NOMO-1 (cell line): ENCODE measurements around the gene ALDH8A1.

Experiments used
- DNase-seq, 2 experiments: peaks; one replicate each; lab custom pipeline; 2025; ENCODE audit not compliant: unreplicated experiment in 2 of 2; lab: John Stamatoyannopoulos, UW

Gene ALDH8A1

GRCh38 chr6:134949927-134950326 lies at the start of gene ALDH8A1:
Gene ALDH8A1 (minus strand): TSS chr6:134950101. CDS start chr6:134950053, 48 bp downstream.
- DNase-seq = no peak

GRCh38 chr6:134999107-134999506 lies 49.2 kb upstream of the ALDH8A1 start:
- DNase-seq = no peak

- no peak for DNase-seq
Observed at GRCh38 chr6:134997133-134997995, 47.5 kb upstream of the ALDH8A1 start.

DNA sequence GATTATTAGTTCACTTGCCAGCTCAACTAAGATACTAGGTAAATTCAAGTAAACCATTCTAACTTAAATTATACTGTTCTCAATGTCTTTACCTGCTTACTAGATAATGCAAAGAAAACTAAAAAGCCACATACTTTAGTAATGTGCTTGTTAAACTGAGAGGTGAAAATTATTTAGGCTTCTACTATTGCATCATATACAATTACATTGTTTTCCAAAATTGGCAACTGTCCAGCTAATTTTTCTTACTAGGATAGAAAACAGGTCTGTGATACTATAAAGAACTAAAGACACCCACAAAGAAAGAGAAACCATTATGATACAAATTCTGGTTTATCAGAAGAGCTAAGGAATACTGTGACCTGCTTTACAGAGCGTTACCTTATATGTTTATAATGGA lies 45.6 kb upstream of the ALDH8A1 start:
- DNase-seq = no peak

- DNase-seq = no peak
Observed at GRCh38 chr6:134994431-134994830, 44.5 kb upstream of the ALDH8A1 start.

DNA sequence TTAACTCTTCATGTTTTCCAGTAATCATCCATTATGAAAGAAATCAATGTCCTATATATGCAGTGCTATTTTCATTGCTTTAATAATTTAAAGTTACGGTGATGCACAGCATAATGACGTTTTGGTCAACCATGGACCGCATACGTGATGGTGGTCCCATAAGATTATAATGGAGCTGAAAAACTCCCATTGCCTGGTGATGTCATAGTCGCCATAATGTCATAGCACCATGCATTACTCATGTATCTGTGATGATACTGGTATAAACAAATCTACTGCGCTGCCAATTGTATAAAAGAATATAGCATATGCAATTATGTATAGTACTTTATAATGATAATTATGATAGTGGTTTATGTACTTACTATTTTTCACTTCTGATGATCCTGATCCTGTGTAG lies 42.3 kb upstream of the ALDH8A1 start:
- DNase-seq = no peak

GRCh38 chr6:134990262-134990661 lies 40.4 kb upstream of the ALDH8A1 start:
- DNase-seq = no peak

DNA sequence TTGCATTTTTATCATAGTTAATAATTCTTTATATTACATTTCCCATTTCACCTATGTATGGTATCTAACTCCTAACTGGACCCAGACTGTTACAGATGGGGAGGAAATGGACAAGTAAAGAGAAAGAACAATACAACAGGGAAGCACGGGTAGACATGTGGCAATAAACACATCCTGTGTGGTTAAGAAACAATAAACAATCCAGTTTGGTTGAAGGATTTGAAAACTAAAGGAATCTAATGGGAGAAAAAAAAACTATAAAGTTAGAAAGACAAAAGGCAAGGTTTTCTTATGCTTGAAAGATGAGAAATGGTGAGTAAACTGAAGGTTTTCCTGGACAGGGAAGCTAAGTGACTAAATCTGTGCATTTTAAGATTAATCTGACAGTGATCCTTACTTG lies 34.9 kb upstream of the ALDH8A1 start:
- no peak for DNase-seq

DNA sequence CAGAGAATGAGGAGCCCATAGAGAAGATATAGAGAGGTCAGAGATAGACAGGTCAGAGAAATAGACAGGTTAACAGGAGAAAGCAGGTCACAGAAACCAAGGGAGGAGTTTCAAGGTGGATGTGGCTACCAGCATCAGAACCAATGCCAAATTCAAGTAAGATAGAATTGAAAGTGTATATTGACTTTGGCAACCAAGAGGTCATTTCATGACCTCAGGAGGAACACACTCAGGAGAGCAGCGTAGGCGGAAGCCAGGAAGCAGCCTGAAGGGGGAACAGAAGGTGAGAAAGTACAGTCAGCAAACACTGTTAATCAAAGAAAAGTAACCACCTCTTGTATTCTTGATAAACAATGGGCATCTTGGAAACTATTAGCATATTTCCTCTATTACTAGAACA lies 33.9 kb upstream of the ALDH8A1 start:
- no peak for DNase-seq

- no peak for DNase-seq
Observed at GRCh38 chr6:134982161-134982560, 32.3 kb upstream of the ALDH8A1 start.

- no peak for DNase-seq
Observed at GRCh38 chr6:134980846-134981245, 30.9 kb upstream of the ALDH8A1 start.

GRCh38 chr6:134979142-134979541 lies 29.2 kb upstream of the ALDH8A1 start:
- DNase-seq = no peak

GRCh38 chr6:134974370-134974769 lies 24.5 kb upstream of the ALDH8A1 start:
- no peak for DNase-seq

DNA sequence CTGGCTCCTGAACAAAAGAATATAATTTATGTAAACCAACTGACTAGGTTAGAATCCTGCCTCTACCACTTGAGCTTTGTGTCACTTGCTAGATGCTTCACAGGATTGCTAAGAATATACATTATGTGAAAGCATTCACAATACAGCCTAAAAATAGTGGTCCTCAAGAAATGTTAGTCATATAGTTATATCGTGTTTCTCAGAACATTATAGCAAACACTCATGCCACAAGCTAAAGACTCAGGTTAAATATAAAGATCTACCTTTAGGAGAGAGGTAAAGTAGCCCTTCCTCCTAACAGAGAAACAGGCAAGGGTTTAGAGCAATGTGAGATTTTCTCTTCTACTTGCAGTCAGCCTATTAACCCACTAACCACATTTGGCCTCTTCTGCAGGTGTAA lies 17.8 kb upstream of the ALDH8A1 start:
- DNase-seq = no peak

- no peak for DNase-seq
Observed at GRCh38 chr6:134964451-134965203, 14.7 kb upstream of the ALDH8A1 start.

DNA sequence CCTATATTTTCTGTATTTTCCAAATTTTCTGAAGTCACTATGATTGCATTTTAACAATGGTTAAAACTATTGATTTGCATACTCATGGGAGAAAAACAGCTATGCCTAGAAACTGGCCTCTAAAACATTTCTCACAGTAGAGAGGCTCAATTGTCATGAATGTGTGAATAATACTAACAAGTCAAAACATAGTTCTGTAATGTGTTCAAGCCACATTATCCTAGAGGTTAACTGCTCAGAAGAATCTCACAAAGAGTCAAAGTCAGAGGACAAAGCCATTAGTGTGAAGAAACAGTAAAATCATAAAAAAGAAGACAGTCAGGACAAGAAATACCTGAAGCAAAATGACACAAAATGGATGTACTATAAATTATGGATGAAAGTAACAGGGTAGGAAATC lies 12.5 kb upstream of the ALDH8A1 start:
- DNase-seq = no peak

GRCh38 chr6:134961366-134961765 lies 11.5 kb upstream of the ALDH8A1 start:
- no peak for DNase-seq

- DNase-seq = no peak
Observed at GRCh38 chr6:134959603-134960002, 9.7 kb upstream of the ALDH8A1 start.

- DNase-seq = no peak
Observed at GRCh38 chr6:134956676-134957075, 6.8 kb upstream of the ALDH8A1 start.

DNA sequence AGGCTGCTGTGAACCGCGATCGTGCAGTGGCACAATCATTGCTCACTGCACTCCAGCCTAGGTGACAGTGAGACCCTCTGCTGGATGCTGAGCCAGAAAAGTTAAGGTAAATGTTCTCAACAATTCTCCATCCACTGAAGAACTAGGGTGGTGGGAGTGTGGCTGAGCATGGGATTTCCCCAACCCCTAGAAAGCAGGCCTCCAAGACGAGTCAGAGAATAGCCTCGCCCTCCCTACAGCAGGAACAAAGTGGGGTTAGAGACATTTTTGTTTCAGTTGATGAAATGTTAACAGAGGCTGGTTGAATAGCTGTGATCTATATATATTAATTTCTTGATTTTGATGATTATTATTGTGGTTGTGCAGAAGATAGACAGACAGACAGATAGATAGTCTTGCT lies 6.1 kb upstream of the ALDH8A1 start:
- no peak for DNase-seq

GRCh38 chr6:134954272-134955000 lies 4.5 kb upstream of the ALDH8A1 start:
- no peak for DNase-seq
